ENCODE results near the gene MMADHC. TPM values are rescaled to one million over a fixed set of nuclear protein-coding genes. Genes with fewer than 3 reads are reported as not detected.
A peak's percentile ranks its signal among the peaks of the same experiment; 100 is the strongest.
"Not testable (repeated sequence)": the region's sequence is repeated elsewhere in the genome, so short reads cannot be mapped to it uniquely, and the experiment has no call there.

The MMADHC gene
- total RNA-seq, 1 donor from 2014 or later: 150 TPM

DNA sequence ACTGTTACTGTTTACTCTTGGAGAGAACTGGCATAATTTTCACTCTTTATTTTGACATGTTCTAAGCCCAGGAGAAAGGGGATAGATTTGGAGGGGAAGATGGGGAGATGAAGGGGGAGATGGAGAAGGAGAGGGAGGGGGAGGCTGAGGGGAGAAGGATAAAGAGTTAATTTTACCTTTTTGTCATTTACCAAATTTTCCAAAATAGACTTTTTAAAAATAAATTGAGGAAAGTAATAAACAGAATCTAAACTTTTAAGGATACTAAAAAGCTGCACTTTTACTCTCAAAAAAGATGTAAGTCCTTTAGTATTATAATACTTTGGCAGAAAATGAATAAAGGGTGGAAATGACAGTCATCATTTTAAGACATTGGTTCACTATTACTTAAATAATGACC, 12.3 kb downstream of the MMADHC start:
- H3K27ac ChIP-seq (ENCODE audit: low read depth, low read length): no peak overlapping the region

DNA sequence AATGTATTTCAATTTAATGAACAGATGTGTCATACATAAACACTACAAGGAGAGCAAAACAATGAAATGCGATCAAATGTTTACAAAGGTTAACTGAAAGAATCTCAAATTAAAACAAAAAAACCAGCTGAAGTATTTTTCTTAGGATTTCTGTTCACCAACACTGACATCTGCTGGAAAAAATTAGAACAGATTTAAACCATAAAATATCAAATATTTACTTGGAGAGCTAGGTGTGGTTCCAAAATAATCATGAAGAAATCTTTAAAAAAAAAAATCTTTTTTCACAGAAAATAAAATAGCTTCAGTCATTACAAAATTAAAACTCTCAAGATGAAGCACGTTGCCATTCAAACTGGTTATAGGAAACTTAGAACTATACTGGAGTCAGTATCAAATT, 13.8 kb downstream of the MMADHC start:
- peaks cover 18 to 53% (median 26%) of the 10 kb centered on the region in 3 donors for H3K36me3 ChIP-seq (ENCODE audit: control insufficient read depth in 3 of 3, insufficient read depth in 3 of 3, low read length in 3 of 3)
- H3K4me3 ChIP-seq (ENCODE audit: low read length in 3 of 3): no peak overlapping the region
- H3K9me3 ChIP-seq (ENCODE audit: control insufficient read depth in 3 of 3, low read length in 3 of 3): no peaks in the 10 kb centered on the region
- no peak overlapping the region for H3K27ac ChIP-seq (ENCODE audit: low read depth, low read length)
- peaks cover 5 to 6% (median 5%) of the 10 kb centered on the region in 3 donors for H3K4me1 ChIP-seq (ENCODE audit: control insufficient read depth in 3 of 3, insufficient read depth in 3 of 3, low read length in 3 of 3)
- no peak overlapping the region for H3K9ac ChIP-seq (ENCODE audit: low read depth in 1 of 3, low read length in 3 of 3)
- no peaks in the 10 kb centered on the region for H3K27me3 ChIP-seq (ENCODE audit: control insufficient read depth in 3 of 3, insufficient read depth in 3 of 3, low read length in 3 of 3)

More for the DNA sequence above, 12.3 kb downstream of the MMADHC start:
- H3K4me3 ChIP-seq (ENCODE audit: low read length in 3 of 3): no peak overlapping the region
- H3K4me1 ChIP-seq (ENCODE audit: control insufficient read depth in 3 of 3, insufficient read depth in 3 of 3, low read length in 3 of 3): peaks cover 8 to 12% (median 9%) of the 10 kb centered on the region in 3 donors
- no peaks in the 10 kb centered on the region for H3K27me3 ChIP-seq (ENCODE audit: control insufficient read depth in 3 of 3, insufficient read depth in 3 of 3, low read length in 3 of 3)
- H3K9ac ChIP-seq (ENCODE audit: low read depth in 1 of 3, low read length in 3 of 3): no peak overlapping the region
- no peaks in the 10 kb centered on the region for H3K9me3 ChIP-seq (ENCODE audit: control insufficient read depth in 3 of 3, low read length in 3 of 3)
- H3K36me3 ChIP-seq (ENCODE audit: control insufficient read depth in 3 of 3, insufficient read depth in 3 of 3, low read length in 3 of 3): peaks cover 15 to 51% (median 21%) of the 10 kb centered on the region in 3 donors

DNA sequence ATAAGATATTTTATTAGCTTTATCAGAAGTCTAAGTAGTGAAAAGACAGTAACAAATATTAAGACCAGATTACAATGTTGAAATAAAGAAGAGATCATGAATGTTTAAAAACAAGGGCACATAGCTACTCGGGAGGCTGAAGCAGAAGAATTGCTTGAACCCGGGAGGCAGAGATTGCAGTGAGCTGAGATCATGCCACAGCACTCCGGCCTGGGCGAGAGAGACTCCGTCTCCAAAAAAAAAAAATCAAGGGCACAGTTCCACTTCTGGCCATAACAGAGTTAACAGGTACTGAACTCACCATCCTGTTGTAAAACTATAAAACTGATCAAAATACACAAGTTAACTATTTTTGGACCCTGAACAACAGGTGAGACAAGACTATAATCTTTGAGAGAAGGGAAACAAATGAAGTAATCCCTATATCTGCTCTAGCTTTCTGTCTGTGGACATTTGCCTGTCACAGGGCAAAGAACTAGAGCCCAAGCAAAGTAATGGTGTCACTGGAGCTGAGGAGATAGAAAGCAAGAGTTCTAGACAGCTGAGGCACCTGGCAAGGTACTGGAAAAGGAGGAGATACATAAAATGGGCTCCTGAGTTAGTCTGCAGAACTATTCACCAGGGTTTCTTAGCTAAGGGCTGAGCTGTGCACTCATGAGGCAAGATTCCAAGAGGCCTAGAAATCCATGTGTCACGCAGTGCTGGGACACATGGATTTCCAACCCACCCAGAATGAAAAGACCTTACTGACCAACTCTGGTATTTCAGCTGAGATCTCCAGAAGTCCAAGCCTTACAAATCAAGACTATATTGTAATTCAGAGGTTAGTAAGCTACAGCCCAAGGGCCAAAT, 15.2 kb downstream of the MMADHC start:
- Histone ChIP-seq H3K9me3 (ENCODE audit: control insufficient read depth in 3 of 3, low read length in 3 of 3) (no peaks in the 10 kb centered on the region), H3K36me3 (ENCODE audit: control insufficient read depth in 3 of 3, insufficient read depth in 3 of 3, low read length in 3 of 3) (peaks cover 18 to 59% (median 36%) of the 10 kb centered on the region in 3 donors), H3K27ac (ENCODE audit: low read depth, low read length) (peak overlapping the region; percentile 72), H3K4me3 (ENCODE audit: low read length in 3 of 3) (no peak overlapping the region), H3K9ac (ENCODE audit: low read depth in 1 of 3, low read length in 3 of 3) (peak overlapping the region in 1 of 3 donors; percentile 49), H3K27me3 (ENCODE audit: control insufficient read depth in 3 of 3, insufficient read depth in 3 of 3, low read length in 3 of 3) (no peaks in the 10 kb centered on the region), H3K4me1 (ENCODE audit: control insufficient read depth in 3 of 3, insufficient read depth in 3 of 3, low read length in 3 of 3) (peaks cover 5 to 6% (median 5%) of the 10 kb centered on the region in 3 donors)

DNA sequence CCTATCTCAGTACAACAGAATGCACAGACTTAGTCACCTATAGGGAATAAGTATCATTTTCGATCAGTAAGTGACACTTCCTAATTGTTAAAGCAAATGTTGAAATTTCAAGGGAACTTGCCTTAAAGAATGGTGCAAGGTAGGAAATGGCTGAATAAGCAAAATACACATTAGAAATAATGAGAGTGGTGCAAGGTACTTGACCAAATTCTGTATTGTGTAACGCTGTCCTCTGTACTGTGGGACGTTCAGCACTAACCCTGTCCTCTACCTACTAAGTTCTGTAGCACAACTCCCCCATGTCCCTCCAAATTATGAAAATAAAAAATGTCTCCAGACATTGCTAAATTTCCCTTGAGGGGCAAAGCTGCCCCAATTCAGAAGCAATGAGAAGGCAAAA, 19.4 kb downstream of the MMADHC start:
- no peaks in the 10 kb centered on the region for H3K27me3 ChIP-seq (ENCODE audit: control insufficient read depth in 3 of 3, insufficient read depth in 3 of 3, low read length in 3 of 3)
- H3K9me3 ChIP-seq (ENCODE audit: control insufficient read depth in 3 of 3, low read length in 3 of 3): no peaks in the 10 kb centered on the region
- no peak overlapping the region for H3K4me3 ChIP-seq (ENCODE audit: low read length in 3 of 3)
- H3K9ac ChIP-seq (ENCODE audit: low read depth in 1 of 3, low read length in 3 of 3): no peak overlapping the region
- H3K27ac ChIP-seq (ENCODE audit: low read depth, low read length): no peak overlapping the region
- peaks cover 5 to 6% (median 5%) of the 10 kb centered on the region in 3 donors for H3K4me1 ChIP-seq (ENCODE audit: control insufficient read depth in 3 of 3, insufficient read depth in 3 of 3, low read length in 3 of 3)
- peaks cover 14 to 47% (median 37%) of the 10 kb centered on the region in 3 donors for H3K36me3 ChIP-seq (ENCODE audit: control insufficient read depth in 3 of 3, insufficient read depth in 3 of 3, low read length in 3 of 3)

DNA sequence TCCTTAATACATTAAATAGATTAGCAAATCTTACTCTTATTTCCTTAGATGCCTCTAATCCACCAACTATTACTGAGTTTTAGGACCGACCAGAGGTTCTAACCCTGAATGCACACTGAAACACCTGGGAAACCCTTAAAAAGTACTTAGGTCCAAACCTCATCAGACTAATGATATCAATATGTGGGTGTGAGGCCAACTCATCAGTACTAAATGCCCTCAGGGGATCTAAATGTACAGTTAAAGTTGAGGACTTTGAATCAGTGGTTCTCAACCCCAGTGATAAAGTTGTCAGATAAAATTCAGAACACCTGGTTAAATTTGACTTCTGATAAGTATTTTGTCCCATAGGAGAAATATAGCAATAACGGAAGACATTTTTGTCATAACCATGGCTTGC, 20.9 kb downstream of the MMADHC start:
- Histone ChIP-seq H3K4me1 (ENCODE audit: control insufficient read depth in 3 of 3, insufficient read depth in 3 of 3, low read length in 3 of 3) (no peaks in the 10 kb centered on the region), H3K27me3 (ENCODE audit: control insufficient read depth in 3 of 3, insufficient read depth in 3 of 3, low read length in 3 of 3) (no peaks in the 10 kb centered on the region), H3K36me3 (ENCODE audit: control insufficient read depth in 3 of 3, insufficient read depth in 3 of 3, low read length in 3 of 3) (peaks cover 12 to 40% (median 30%) of the 10 kb centered on the region in 3 donors), H3K4me3 (ENCODE audit: low read length in 3 of 3) (no peak overlapping the region), H3K9me3 (ENCODE audit: control insufficient read depth in 3 of 3, low read length in 3 of 3) (no peaks in the 10 kb centered on the region), H3K27ac (ENCODE audit: low read depth, low read length) (no peak overlapping the region), H3K9ac (ENCODE audit: low read depth in 1 of 3, low read length in 3 of 3) (no peak overlapping the region)

DNA sequence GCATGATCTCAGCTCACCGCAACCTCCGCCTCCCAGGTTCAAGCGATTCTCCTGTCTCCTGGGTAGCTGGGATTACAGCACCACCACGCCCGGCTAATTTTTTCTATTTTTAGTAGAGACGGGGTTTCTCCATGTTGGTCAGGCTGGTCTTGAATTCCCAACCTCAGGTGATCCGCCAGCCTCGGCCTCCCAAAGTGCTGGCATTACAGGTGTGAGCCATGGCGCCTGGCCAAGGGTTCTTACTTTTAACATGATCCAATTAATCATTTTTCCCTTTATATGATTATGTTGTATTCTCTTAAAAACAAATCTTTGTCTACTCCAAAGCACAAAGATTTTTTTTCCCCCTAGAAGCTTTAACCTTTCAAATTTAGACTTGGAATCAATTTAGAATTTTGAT, 21.9 kb downstream of the MMADHC start:
- peaks cover 12 to 40% (median 30%) of the 10 kb centered on the region in 3 donors for H3K36me3 ChIP-seq (ENCODE audit: control insufficient read depth in 3 of 3, insufficient read depth in 3 of 3, low read length in 3 of 3)
- not testable (repeated sequence) for H3K4me1 ChIP-seq (ENCODE audit: control insufficient read depth in 3 of 3, insufficient read depth in 3 of 3, low read length in 3 of 3); H3K27me3 ChIP-seq (ENCODE audit: control insufficient read depth in 3 of 3, insufficient read depth in 3 of 3, low read length in 3 of 3); H3K9me3 ChIP-seq (ENCODE audit: control insufficient read depth in 3 of 3, low read length in 3 of 3); H3K27ac ChIP-seq (ENCODE audit: low read depth, low read length); H3K4me3 ChIP-seq (ENCODE audit: low read length in 3 of 3); H3K9ac ChIP-seq (ENCODE audit: low read depth in 1 of 3, low read length in 3 of 3)

DNA sequence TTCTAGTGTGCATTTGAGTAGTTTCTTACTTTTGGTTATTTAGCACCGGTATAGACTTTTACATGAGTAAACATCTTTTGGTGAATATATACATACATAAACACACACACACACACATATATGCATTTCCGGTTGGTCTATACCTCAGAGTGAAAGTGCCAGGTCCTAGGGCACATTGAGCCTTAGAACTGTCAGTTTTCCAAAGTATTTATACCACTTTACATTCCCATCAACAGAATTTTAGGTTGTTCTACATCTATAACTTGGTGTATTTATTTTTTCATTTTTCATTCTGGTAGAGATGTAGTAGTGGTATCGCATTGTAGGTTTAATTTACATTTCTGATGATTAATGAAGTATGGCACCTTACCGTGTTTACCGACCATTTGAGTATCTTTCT, 22.6 kb downstream of the MMADHC start:
- Histone ChIP-seq H3K27me3 (ENCODE audit: control insufficient read depth in 3 of 3, insufficient read depth in 3 of 3, low read length in 3 of 3) (no peaks in the 10 kb centered on the region), H3K27ac (ENCODE audit: low read depth, low read length) (no peak overlapping the region), H3K4me1 (ENCODE audit: control insufficient read depth in 3 of 3, insufficient read depth in 3 of 3, low read length in 3 of 3) (no peaks in the 10 kb centered on the region), H3K36me3 (ENCODE audit: control insufficient read depth in 3 of 3, insufficient read depth in 3 of 3, low read length in 3 of 3) (peaks cover 12 to 37% (median 30%) of the 10 kb centered on the region in 3 donors), H3K4me3 (ENCODE audit: low read length in 3 of 3) (no peak overlapping the region), H3K9ac (ENCODE audit: low read depth in 1 of 3, low read length in 3 of 3) (no peak overlapping the region), H3K9me3 (ENCODE audit: control insufficient read depth in 3 of 3, low read length in 3 of 3) (no peaks in the 10 kb centered on the region)

DNA sequence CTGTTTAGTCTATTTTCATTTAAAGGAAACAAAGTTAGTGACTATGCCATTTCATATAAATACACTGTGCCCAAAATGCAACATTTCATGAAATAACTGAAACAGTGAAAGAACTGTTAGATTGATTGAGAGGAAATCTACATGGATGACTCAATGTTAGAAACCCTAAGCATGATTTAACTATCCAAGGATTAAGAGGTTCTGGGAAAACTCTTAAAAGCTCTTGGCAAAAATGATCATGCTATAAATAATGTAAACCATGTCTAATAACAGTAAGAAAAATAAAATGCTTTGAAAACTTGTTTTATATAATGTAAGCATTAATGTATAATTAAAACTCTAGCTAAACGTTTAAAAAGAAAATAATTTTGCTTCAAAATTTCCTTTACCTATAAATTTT, 23.5 kb downstream of the MMADHC start:
- Histone ChIP-seq H3K9me3 (ENCODE audit: control insufficient read depth in 3 of 3, low read length in 3 of 3) (no peaks in the 10 kb centered on the region), H3K27ac (ENCODE audit: low read depth, low read length) (no peak overlapping the region), H3K27me3 (ENCODE audit: control insufficient read depth in 3 of 3, insufficient read depth in 3 of 3, low read length in 3 of 3) (no peaks in the 10 kb centered on the region), H3K36me3 (ENCODE audit: control insufficient read depth in 3 of 3, insufficient read depth in 3 of 3, low read length in 3 of 3) (peaks cover 9 to 30% (median 28%) of the 10 kb centered on the region in 3 donors), H3K4me3 (ENCODE audit: low read length in 3 of 3) (no peak overlapping the region), H3K4me1 (ENCODE audit: control insufficient read depth in 3 of 3, insufficient read depth in 3 of 3, low read length in 3 of 3) (no peaks in the 10 kb centered on the region), H3K9ac (ENCODE audit: low read depth in 1 of 3, low read length in 3 of 3) (no peak overlapping the region)

DNA sequence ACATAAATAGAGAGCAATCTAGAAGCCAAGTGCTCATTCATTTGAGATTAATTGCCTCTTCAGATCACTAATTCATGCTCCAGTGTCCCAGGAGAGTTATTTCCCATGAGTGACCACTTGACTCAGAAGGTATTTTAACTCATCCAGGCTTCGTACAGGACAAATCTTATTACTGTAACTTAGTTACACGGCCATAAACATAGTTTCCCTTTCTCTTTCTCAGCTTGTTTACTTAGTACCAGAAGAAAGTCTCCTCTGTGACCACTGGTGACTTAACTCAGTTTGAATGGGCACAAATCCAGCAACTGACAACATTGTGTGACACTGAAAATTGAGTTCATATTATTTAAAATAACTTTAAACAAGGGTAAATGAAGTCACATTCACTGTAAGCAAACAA, 25.3 kb downstream of the MMADHC start:
- H3K9me3 ChIP-seq (ENCODE audit: control insufficient read depth in 3 of 3, low read length in 3 of 3): no peaks in the 10 kb centered on the region
- H3K27me3 ChIP-seq (ENCODE audit: control insufficient read depth in 3 of 3, insufficient read depth in 3 of 3, low read length in 3 of 3): no peaks in the 10 kb centered on the region
- no peaks in the 10 kb centered on the region for H3K4me1 ChIP-seq (ENCODE audit: control insufficient read depth in 3 of 3, insufficient read depth in 3 of 3, low read length in 3 of 3)
- H3K9ac ChIP-seq (ENCODE audit: low read depth in 1 of 3, low read length in 3 of 3): no peak overlapping the region
- no peak overlapping the region for H3K27ac ChIP-seq (ENCODE audit: low read depth, low read length)
- H3K36me3 ChIP-seq (ENCODE audit: control insufficient read depth in 3 of 3, insufficient read depth in 3 of 3, low read length in 3 of 3): peaks cover 3 to 14% (median 13%) of the 10 kb centered on the region in 3 donors
- H3K4me3 ChIP-seq (ENCODE audit: low read length in 3 of 3): no peak overlapping the region

DNA sequence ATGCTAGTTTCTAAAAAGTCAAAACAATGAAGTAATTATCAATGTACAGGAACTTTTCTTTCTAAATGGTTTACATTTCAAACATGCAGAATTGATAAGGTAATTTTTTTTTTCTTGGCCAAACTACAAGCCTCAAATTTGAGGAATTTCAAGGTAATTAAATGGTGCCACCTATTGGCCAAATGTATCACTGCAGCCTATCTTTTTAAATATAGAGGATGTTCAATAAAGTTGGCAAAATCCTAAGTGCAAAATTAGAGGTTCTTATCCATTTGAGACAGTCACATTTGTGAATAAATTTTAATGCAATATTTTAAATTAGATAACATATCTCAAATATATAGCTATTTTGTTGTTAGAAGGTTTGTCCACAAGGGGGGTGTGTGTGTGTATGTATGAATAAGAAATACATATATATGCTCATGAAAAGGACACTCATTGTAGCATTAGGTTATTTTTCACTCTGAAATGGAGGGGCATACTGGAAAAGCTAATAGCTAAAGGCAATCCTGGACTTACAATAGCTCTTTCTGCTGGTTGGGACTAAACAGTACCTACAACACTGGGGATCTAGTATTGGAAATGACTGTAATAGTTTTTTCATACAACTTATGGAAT, 26.2 kb downstream of the MMADHC start:
- H3K27ac ChIP-seq (ENCODE audit: low read depth, low read length): no peak overlapping the region
- no peak overlapping the region for H3K4me3 ChIP-seq (ENCODE audit: low read length in 3 of 3)
- H3K9me3 ChIP-seq (ENCODE audit: control insufficient read depth in 3 of 3, low read length in 3 of 3): no peaks in the 10 kb centered on the region
- H3K4me1 ChIP-seq (ENCODE audit: control insufficient read depth in 3 of 3, insufficient read depth in 3 of 3, low read length in 3 of 3): no peaks in the 10 kb centered on the region
- no peak overlapping the region for H3K9ac ChIP-seq (ENCODE audit: low read depth in 1 of 3, low read length in 3 of 3)
- H3K27me3 ChIP-seq (ENCODE audit: control insufficient read depth in 3 of 3, insufficient read depth in 3 of 3, low read length in 3 of 3): no peaks in the 10 kb centered on the region
- peaks cover 0 to 5% (median 4%) of the 10 kb centered on the region in 3 donors for H3K36me3 ChIP-seq (ENCODE audit: control insufficient read depth in 3 of 3, insufficient read depth in 3 of 3, low read length in 3 of 3)
